ENCODE data around the gene CDC14A. TPM values are rescaled to one million over a fixed set of nuclear protein-coding genes. Genes with fewer than 3 reads are reported as not detected.
"Not testable (repeated sequence)": the region's sequence is repeated elsewhere in the genome, so short reads cannot be mapped to it uniquely, and the experiment has no call there.

CDC14A gene
- total RNA-seq, 4 donors from 2014 or later: 6.6 to 12.2 (median 7.4) TPM

GRCh38 chr1:100332331-100332730 lies 20.0 kb upstream of the CDC14A start:
- WGBS: 96% methylated on average over 9 of the region's 9 CpGs
- Histone ChIP-seq H3K4me1 (no peaks in the 10 kb centered on the region), H3K27me3 (no peaks in the 10 kb centered on the region), H3K9me3 (no peaks in the 10 kb centered on the region), H3K27ac (replicated peaks in 1 of 4) (no peak overlapping the region), H3K4me3 (no peak overlapping the region), H3K36me3 (no peaks in the 10 kb centered on the region)
- no peak for DNase-seq (ENCODE audit: extremely low spot score)
- intact Hi-C loops (cut with DNase I): no loop called here
- TF ChIP-seq CTCF (IDR thresholded peaks at IDR 0.05): no peak
- TF ChIP-seq POLR2AphosphoS5 (IDR thresholded peaks at IDR 0.05): no peak
- no peak for TF ChIP-seq POLR2A (IDR thresholded peaks at IDR 0.05; ENCODE audit: low read depth)
- TF ChIP-seq EP300 (IDR thresholded peaks at IDR 0.05): no peak

GRCh38 chr1:100335436-100335835 lies 16.9 kb upstream of the CDC14A start:
- no peak overlapping the region for H3K27ac ChIP-seq (replicated peaks in 1 of 4)
- H3K4me3 ChIP-seq: no peak overlapping the region
- no peaks in the 10 kb centered on the region for H3K27me3 ChIP-seq
- H3K4me1 ChIP-seq: no peaks in the 10 kb centered on the region
- no peak for TF ChIP-seq CTCF (IDR thresholded peaks at IDR 0.05)
- no peak for TF ChIP-seq POLR2A (IDR thresholded peaks at IDR 0.05; ENCODE audit: low read depth)
- TF ChIP-seq EP300 (IDR thresholded peaks at IDR 0.05): no peak
- no peak for TF ChIP-seq POLR2AphosphoS5 (IDR thresholded peaks at IDR 0.05)
- no peaks in the 10 kb centered on the region for H3K36me3 ChIP-seq
- H3K9me3 ChIP-seq: no peaks in the 10 kb centered on the region
- DNase-seq (ENCODE audit: extremely low spot score): no peak
- 67% methylated on average over 1 of the region's 1 CpG for WGBS
- intact Hi-C loops (cut with DNase I): no loop called here

GRCh38 chr1:100337878-100338277 lies 14.4 kb upstream of the CDC14A start:
- DNase-seq (ENCODE audit: extremely low spot score); H3K27ac ChIP-seq (replicated peaks in 1 of 4); H3K4me3 ChIP-seq; H3K9me3 ChIP-seq; H3K27me3 ChIP-seq; H3K4me1 ChIP-seq; intact Hi-C loops (cut with DNase I); H3K36me3 ChIP-seq: not testable (repeated sequence)
- WGBS: 96% methylated on average over 5 of the region's 5 CpGs

GRCh38 chr1:100339735-100340134 lies 12.6 kb upstream of the CDC14A start:
- H3K27ac ChIP-seq (replicated peaks in 1 of 4); H3K9me3 ChIP-seq; H3K4me3 ChIP-seq; H3K27me3 ChIP-seq; DNase-seq (ENCODE audit: extremely low spot score); H3K36me3 ChIP-seq; intact Hi-C loops (cut with DNase I); H3K4me1 ChIP-seq: not testable (repeated sequence)
- 90% methylated on average over 6 of the region's 6 CpGs for WGBS

GRCh38 chr1:100340494-100340893 lies 11.8 kb upstream of the CDC14A start:
- intact Hi-C loops (cut with DNase I): no loop called here
- peak; percentile 17 for DNase-seq (ENCODE audit: extremely low spot score)

More at GRCh38 chr1:100340494-100340893, 11.8 kb upstream of the CDC14A start:
- WGBS: 94% methylated on average over 1 of the region's 1 CpG
- Histone ChIP-seq H3K27ac (replicated peaks in 1 of 4) (no peak overlapping the region), H3K9me3 (no peaks in the 10 kb centered on the region), H3K4me1 (no peaks in the 10 kb centered on the region), H3K27me3 (no peaks in the 10 kb centered on the region), H3K4me3 (no peak overlapping the region), H3K36me3 (no peaks in the 10 kb centered on the region)
- TF ChIP-seq EP300 (IDR thresholded peaks at IDR 0.05) (no peak), CTCF (IDR thresholded peaks at IDR 0.05) (no peak), POLR2A (IDR thresholded peaks at IDR 0.05; ENCODE audit: low read depth) (no peak), POLR2AphosphoS5 (IDR thresholded peaks at IDR 0.05) (no peak)
